ENCODE results near the gene RETREG3. TPM values are rescaled to one million over a fixed set of nuclear protein-coding genes. Genes with fewer than 3 reads are reported as not detected.
A peak's percentile ranks its signal among the peaks of the same experiment; 100 is the strongest.
"Not testable (repeated sequence)": the region's sequence is repeated elsewhere in the genome, so short reads cannot be mapped to it uniquely, and the experiment has no call there.

Gene RETREG3
- total and polyA plus RNA-seq, 2 experiments from 2014 or later = 8.0 to 38.2 TPM

GRCh38 chr17:42627032-42627764, 18.0 kb upstream of the RETREG3 start:
- H3K4me3 Mint-ChIP-seq; H3K9me3 Mint-ChIP-seq; H3K36me3 Mint-ChIP-seq (ENCODE audit: low read depth); H3K27me3 Mint-ChIP-seq (ENCODE audit: insufficient read depth, low read depth, poor library complexity); H3K27ac ChIP-seq (ENCODE audit: low read depth); H3K9me2 ChIP-seq (ENCODE audit: insufficient read depth); H3K4me1 Mint-ChIP-seq; H2AFZ ChIP-seq; H3K4me1 ChIP-seq (ENCODE audit: insufficient read depth); H3K27me3 ChIP-seq (ENCODE audit: insufficient read depth); H3K27ac Mint-ChIP-seq; H3F3A ChIP-seq (replicated peaks; ENCODE audit: low read depth); H3K79me2 ChIP-seq (replicated peaks; ENCODE audit: insufficient read depth); H4K20me1 ChIP-seq (replicated peaks; ENCODE audit: insufficient read depth); H3K4me2 ChIP-seq; H3K4me3 ChIP-seq; H3K36me3 ChIP-seq (ENCODE audit: insufficient read depth): not testable (repeated sequence)
- ATAC-seq (peak; percentile 90), DNase-seq (ENCODE audit: low spot score) (peak; percentile 45)

GRCh38 chr17:42623732-42624596, 14.8 kb upstream of the RETREG3 start:
- H3K79me2 ChIP-seq (replicated peaks; ENCODE audit: insufficient read depth) = no peaks in the 10 kb centered on the region
- H3K4me1 Mint-ChIP-seq = peaks cover 2% of the 10 kb centered on the region; the same call in 2 of the 3 replicates
- no peaks in the 10 kb centered on the region for H3K9me2 ChIP-seq (ENCODE audit: insufficient read depth)
- H3K27me3 ChIP-seq (ENCODE audit: insufficient read depth) = no peaks in the 10 kb centered on the region
- H3K4me3 ChIP-seq = no peak overlapping the region
- H3K27ac Mint-ChIP-seq = no peak overlapping the region
- H4K20me1 ChIP-seq (replicated peaks; ENCODE audit: insufficient read depth) = no peaks in the 10 kb centered on the region
- TF ChIP-seq CTCF (conservative IDR thresholded peaks at IDR 0.05; ENCODE audit: low read depth in 2 of 2) = peak in 1 of 2 experiments; percentile 56; a peak in 2 of 4 replicates
- no peak for TF ChIP-seq ZNF331 (CRISPR knock-in tag; IDR thresholded peaks at IDR 0.05; ENCODE audit: low read depth)
- no peak overlapping the region for H3K4me2 ChIP-seq
- H3K27me3 Mint-ChIP-seq (ENCODE audit: insufficient read depth, low read depth, poor library complexity) = peaks cover 2% of the 10 kb centered on the region
- no peaks in the 10 kb centered on the region; the same call in 2 of the 3 replicates for H3K9me3 Mint-ChIP-seq
- H3K36me3 ChIP-seq (ENCODE audit: insufficient read depth) = no peaks in the 10 kb centered on the region
- no peak overlapping the region for H3K4me3 Mint-ChIP-seq
- no peak overlapping the region for H3K27ac ChIP-seq (ENCODE audit: low read depth)
- H3K4me1 ChIP-seq (ENCODE audit: insufficient read depth) = no peaks in the 10 kb centered on the region
- no peaks in the 10 kb centered on the region for H3K36me3 Mint-ChIP-seq (ENCODE audit: low read depth)
- ATAC-seq = no peak
- DNase-seq (ENCODE audit: low spot score) = no peak
- no peak overlapping the region for H2AFZ ChIP-seq
- H3F3A ChIP-seq (replicated peaks; ENCODE audit: low read depth) = no peaks in the 10 kb centered on the region

GRCh38 chr17:42623271-42623670, 14.1 kb upstream of the RETREG3 start:
- no peaks in the 10 kb centered on the region for H3K9me2 ChIP-seq (ENCODE audit: insufficient read depth)
- Mint-ChIP-seq H3K9me3 (no peaks in the 10 kb centered on the region; the same call in 2 of the 3 replicates), H3K36me3 (ENCODE audit: low read depth) (no peaks in the 10 kb centered on the region), H3K4me3 (no peak overlapping the region), H3K27me3 (ENCODE audit: insufficient read depth, low read depth, poor library complexity) (peaks cover 4% of the 10 kb centered on the region), H3K4me1 (peaks cover 9% of the 10 kb centered on the region; the same call in 2 of the 3 replicates), H3K27ac (no peak overlapping the region)
- DNase-seq (ENCODE audit: low spot score) (no peak), ATAC-seq (no peak)
- H3K4me1 ChIP-seq (ENCODE audit: insufficient read depth) = peaks cover 2% of the 10 kb centered on the region
- H3K4me3 ChIP-seq = no peak overlapping the region
- H3K27me3 ChIP-seq (ENCODE audit: insufficient read depth) = no peaks in the 10 kb centered on the region
- H3F3A ChIP-seq (replicated peaks; ENCODE audit: low read depth) = no peaks in the 10 kb centered on the region; the same call in 1 of the 2 replicates
- no peaks in the 10 kb centered on the region for H3K79me2 ChIP-seq (replicated peaks; ENCODE audit: insufficient read depth)
- no peak overlapping the region for H3K27ac ChIP-seq (ENCODE audit: low read depth)
- no peak overlapping the region for H2AFZ ChIP-seq
- no peaks in the 10 kb centered on the region for H4K20me1 ChIP-seq (replicated peaks; ENCODE audit: insufficient read depth)
- no peaks in the 10 kb centered on the region for H3K36me3 ChIP-seq (ENCODE audit: insufficient read depth)
- H3K4me2 ChIP-seq = no peak overlapping the region
- TF ChIP-seq NANOG (IDR thresholded peaks at IDR 0.05; ENCODE audit: borderline replicate concordance) (no peak), STAT1 (IDR thresholded peaks at IDR 0.05; ENCODE audit: unreplicated experiment) (no peak), ZNF114 (CRISPR knock-in tag; IDR thresholded peaks at IDR 0.05) (no peak), EZH2phosphoT487 (IDR thresholded peaks at IDR 0.05; ENCODE audit: unreplicated experiment) (no peak), JUNB (IDR thresholded peaks at IDR 0.05; ENCODE audit: unreplicated experiment) (no peak), ETS1 (IDR thresholded peaks at IDR 0.05) (no peak), POLR2AphosphoS5 (IDR thresholded peaks at IDR 0.05; ENCODE audit: low read depth) (no peak), REST (IDR thresholded peaks at IDR 0.05; ENCODE audit: unreplicated experiment) (no peak), CREB1 (CRISPR knock-in tag; IDR thresholded peaks at IDR 0.05; ENCODE audit: low read depth) (no peak)
